GM23248 (cell line): ENCODE measurements around the gene ERBB4. TPM values are rescaled to one million over a fixed set of nuclear protein-coding genes. Genes with fewer than 3 reads are reported as not detected.

Experiments
- DNase-seq: peaks from one replicate; pipeline ENCODE4 v3.0.0-alpha.2; 2015
- H2AFZ ChIP-seq: fragments of 200-600 bp; sonication (generic); 2 replicates; pipeline ENCODE4 v1.6.1; 2016; ENCODE audit warnings: antibody characterized with exemption
- H3F3A ChIP-seq: fragments of 200-600 bp; sonication (generic); 2 replicates; pipeline ENCODE4 v1.6.1; 2016; ENCODE audit warnings: mild to moderate bottlenecking, antibody characterized with exemption, mixed run types; ENCODE audit not compliant: insufficient read depth
- H3K27ac ChIP-seq: fragments of 200-600 bp; sonication (generic); 2 replicates; pipeline ENCODE4 v1.5.1; 2016; ENCODE audit warnings: mild to moderate bottlenecking
- H3K27me3 ChIP-seq: fragments of 200-600 bp; sonication (generic); replicated peaks from 2 replicates; pipeline ENCODE4 v1.6.1; 2016; ENCODE audit warnings: mild to moderate bottlenecking; ENCODE audit not compliant: insufficient read depth
- H3K36me3 ChIP-seq: fragments of 200-600 bp; sonication (generic); 2 replicates; pipeline ENCODE4 v1.6.1; 2016; ENCODE audit warnings: low read depth, mild to moderate bottlenecking
- H3K4me1 ChIP-seq: fragments of 200-600 bp; sonication (generic); 2 replicates; pipeline ENCODE4 v1.6.1; 2016; ENCODE audit warnings: mild to moderate bottlenecking; ENCODE audit not compliant: insufficient read depth
- H3K4me2 ChIP-seq: fragments of 200-600 bp; sonication (generic); one replicate; pipeline ENCODE4 v1.6.1; 2016; ENCODE audit warnings: mild to moderate bottlenecking; ENCODE audit not compliant: unreplicated experiment
- H3K4me3 ChIP-seq: fragments of 200-600 bp; sonication (generic); 2 replicates; pipeline ENCODE4 v1.5.1; 2016; ENCODE audit warnings: mild to moderate bottlenecking
- H3K79me2 ChIP-seq: fragments of 200-600 bp; sonication (generic); 2 replicates; pipeline ENCODE4 v1.6.1; 2016; ENCODE audit warnings: mild to moderate bottlenecking; ENCODE audit not compliant: insufficient read depth
- H3K9ac ChIP-seq: fragments of 200-600 bp; sonication (generic); 2 replicates; pipeline ENCODE4 v1.6.1; 2016; ENCODE audit warnings: mild to moderate bottlenecking
- H3K9me2 ChIP-seq: fragments of 200-600 bp; sonication (generic); 2 replicates; pipeline ENCODE4 v1.6.1; 2016; ENCODE audit warnings: mixed run types, mild to moderate bottlenecking, moderate library complexity; ENCODE audit not compliant: insufficient read depth
- H3K9me3 ChIP-seq: fragments of 200-600 bp; sonication (generic); one replicate; pipeline ENCODE4 v1.6.1; 2017; ENCODE audit warnings: low read depth
- H4K20me1 ChIP-seq: fragments of 200-600 bp; sonication (generic); 2 replicates; pipeline ENCODE4 v1.6.0; 2016; ENCODE audit not compliant: insufficient read depth
- EZH2 ChIP-seq: fragments of 200-600 bp; sonication (generic); IDR thresholded peaks from 2 replicates; pipeline ENCODE4 v1.6.1; 2018; ENCODE audit warnings: antibody characterized with exemption, mild to moderate bottlenecking; ENCODE audit not compliant: insufficient read depth, poor library complexity, severe bottlenecking
- EZH2phosphoT487 ChIP-seq: fragments of 200-600 bp; sonication (generic); IDR thresholded peaks from 2 replicates; pipeline ENCODE4 v1.6.1; 2018; ENCODE audit warnings: antibody characterized with exemption, moderate library complexity, mild to moderate bottlenecking, low read depth; ENCODE audit not compliant: insufficient read depth
- WGBS, 2 experiments: methylation state at CpG; one replicate each; pipeline ENCODE4 v1.1.6; 2015 to 2017; ENCODE audit warnings: low lambda C conversion rate in 2 of 2, low coverage in 1 of 2; ENCODE audit errors: missing lambda C conversion rate in 2 of 2; 5-methylcytosine and 5-hydroxymethylcytosine counted together
- in situ Hi-C: fragments of 300-500 bp; cut with MboI; formaldehyde crosslinking; loops from 2 replicates; pipeline ENCODE4 v1.15.0; 2020
- polyA plus RNA-seq: library from polyadenylated mRNA; unstranded; fragments of >200 nt; fragmentation: Nextera tagmentation; extraction: Ambion mirVana; gene quantifications from 2 replicates; pipeline ENCODE4 v1.2.1, GENCODE V29; 2016
- total RNA-seq: library from RNA; depleted of rRNA; stranded (reverse); fragments of >200 nt; shearing (Covaris generic); gene quantifications from 2 replicates; pipeline ENCODE4 v1.2.3, GENCODE V29; 2014

The ERBB4 gene
- total and polyA plus RNA-seq, 2 experiments from 2014 or later, result not detected

GRCh38 chr2:211458974-211459373, 1079.6 kb downstream of the ERBB4 start:
- Histone ChIP-seq H4K20me1 (no peaks in the 10 kb centered on the region), H3K9ac (no peak overlapping the region), H3K4me2 (no peak overlapping the region), H3K36me3 (no peaks in the 10 kb centered on the region), H3K4me1 (no peaks in the 10 kb centered on the region), H3K79me2 (no peaks in the 10 kb centered on the region), H3K9me3 (no peaks in the 10 kb centered on the region), H3K4me3 (no peak overlapping the region), H3K27me3 (no peaks in the 10 kb centered on the region), H3K9me2 (no peaks in the 10 kb centered on the region), H3K27ac (no peak overlapping the region), H3F3A (no peaks in the 10 kb centered on the region), H2AFZ (no peak overlapping the region)
- in situ Hi-C loops, result no loop called here
- 43 to 66% methylated on average over 1 of the region's 1 CpG for WGBS, 2 experiments
- no peak for DNase-seq
- TF ChIP-seq EZH2, result no peak
- no peak for TF ChIP-seq EZH2phosphoT487

- Histone ChIP-seq H3K9ac (no peak overlapping the region), H2AFZ (no peak overlapping the region), H3K36me3 (no peaks in the 10 kb centered on the region), H3K9me2 (no peaks in the 10 kb centered on the region), H3K27ac (no peak overlapping the region), H3K4me1 (no peaks in the 10 kb centered on the region), H3K4me2 (no peak overlapping the region), H3K4me3 (no peak overlapping the region), H3K27me3 (no peaks in the 10 kb centered on the region), H3F3A (no peaks in the 10 kb centered on the region), H3K79me2 (no peaks in the 10 kb centered on the region), H4K20me1 (no peaks in the 10 kb centered on the region), H3K9me3 (no peaks in the 10 kb centered on the region)
- in situ Hi-C loops, result no loop called here
- WGBS, 2 experiments, result 10% methylated on average over 2 of the region's 2 CpGs
- DNase-seq, result no peak
- TF ChIP-seq EZH2phosphoT487 (no peak), EZH2 (no peak)
Measured at GRCh38 chr2:211457325-211457724, 1081.3 kb downstream of the ERBB4 start.

- Histone ChIP-seq H3K4me2 (no peak overlapping the region), H2AFZ (no peak overlapping the region), H3K9me3 (no peaks in the 10 kb centered on the region), H3K4me1 (no peaks in the 10 kb centered on the region), H3K36me3 (no peaks in the 10 kb centered on the region), H3F3A (no peaks in the 10 kb centered on the region), H3K9ac (no peak overlapping the region), H3K79me2 (no peaks in the 10 kb centered on the region), H3K27ac (no peak overlapping the region), H3K4me3 (no peak overlapping the region), H3K9me2 (no peaks in the 10 kb centered on the region), H4K20me1 (no peaks in the 10 kb centered on the region), H3K27me3 (no peaks in the 10 kb centered on the region)
- TF ChIP-seq EZH2phosphoT487 (no peak), EZH2 (no peak)
- 82 to 83% methylated on average over 1 of the region's 1 CpG for WGBS, 2 experiments
- peak; percentile 58 for DNase-seq
- in situ Hi-C loops, result no loop called here
Measured at GRCh38 chr2:211455216-211455841, 1083.3 kb downstream of the ERBB4 start.

GRCh38 chr2:211454679-211455078, 1083.9 kb downstream of the ERBB4 start:
- Histone ChIP-seq H3K27ac (no peak overlapping the region), H3K9ac (no peak overlapping the region), H3K9me2 (no peaks in the 10 kb centered on the region), H3K36me3 (no peaks in the 10 kb centered on the region), H2AFZ (no peak overlapping the region), H3K4me1 (no peaks in the 10 kb centered on the region), H3K27me3 (no peaks in the 10 kb centered on the region), H3K4me2 (no peak overlapping the region), H3F3A (no peaks in the 10 kb centered on the region), H3K9me3 (no peaks in the 10 kb centered on the region), H3K4me3 (no peak overlapping the region), H4K20me1 (no peaks in the 10 kb centered on the region), H3K79me2 (no peaks in the 10 kb centered on the region)
- TF ChIP-seq EZH2 (no peak), EZH2phosphoT487 (no peak)
- in situ Hi-C loops, result no loop called here
- 1% methylated on average over 6 of the region's 6 CpGs for WGBS, 2 experiments
- no peak for DNase-seq

- Histone ChIP-seq H3K79me2 (no peaks in the 10 kb centered on the region), H3F3A (no peaks in the 10 kb centered on the region), H3K4me3 (no peak overlapping the region), H4K20me1 (no peaks in the 10 kb centered on the region), H3K36me3 (no peaks in the 10 kb centered on the region), H2AFZ (no peak overlapping the region), H3K9me2 (no peaks in the 10 kb centered on the region), H3K27me3 (no peaks in the 10 kb centered on the region), H3K4me1 (no peaks in the 10 kb centered on the region), H3K9me3 (no peaks in the 10 kb centered on the region), H3K27ac (no peak overlapping the region), H3K9ac (no peak overlapping the region), H3K4me2 (no peak overlapping the region)
- in situ Hi-C loops, result no loop called here
- TF ChIP-seq EZH2phosphoT487 (no peak), EZH2 (no peak)
- DNase-seq, result no peak
- 13 to 14% methylated on average over 6 of the region's 6 CpGs for WGBS, 2 experiments
Measured at GRCh38 chr2:211453311-211453887, 1085.2 kb downstream of the ERBB4 start.
